ENCODE measurements around the gene C3orf80.

- TF ChIP-seq RAD21 (conservative IDR thresholded peaks at IDR 0.05 in 1 of 2, IDR thresholded peaks at IDR 0.05 in 1 of 2) = no peak
- TF ChIP-seq POLR2A (IDR thresholded peaks at IDR 0.05; ENCODE audit: low read length) = no peak
- TF ChIP-seq CTCF (IDR thresholded peaks at IDR 0.05) = no peak
- TF ChIP-seq RNF2 (IDR thresholded peaks at IDR 0.05; ENCODE audit: borderline replicate concordance, low read depth) = no peak
- TF ChIP-seq CHD4 (IDR thresholded peaks at IDR 0.05; ENCODE audit: borderline replicate concordance) = no peak
- TF ChIP-seq BHLHE40 (IDR thresholded peaks at IDR 0.05; ENCODE audit: low read depth, low read length) = no peak
- no peak for TF ChIP-seq MAZ (IDR thresholded peaks at IDR 0.05; ENCODE audit: borderline replicate concordance, low read depth, low read length)
- no peak for TF ChIP-seq CBX2 (IDR thresholded peaks at IDR 0.05; ENCODE audit: borderline replicate concordance, low read depth)
- no peak for TF ChIP-seq EP300 (IDR thresholded peaks at IDR 0.05)
- TF ChIP-seq, protein P1, sequence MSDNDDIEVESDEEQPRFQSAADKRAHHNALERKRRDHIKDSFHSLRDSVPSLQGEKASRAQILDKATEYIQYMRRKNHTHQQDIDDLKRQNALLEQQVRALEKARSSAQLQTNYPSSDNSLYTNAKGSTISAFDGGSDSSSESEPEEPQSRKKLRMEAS (IDR thresholded peaks at IDR 0.05) = no peak
- TF ChIP-seq, protein P2, sequence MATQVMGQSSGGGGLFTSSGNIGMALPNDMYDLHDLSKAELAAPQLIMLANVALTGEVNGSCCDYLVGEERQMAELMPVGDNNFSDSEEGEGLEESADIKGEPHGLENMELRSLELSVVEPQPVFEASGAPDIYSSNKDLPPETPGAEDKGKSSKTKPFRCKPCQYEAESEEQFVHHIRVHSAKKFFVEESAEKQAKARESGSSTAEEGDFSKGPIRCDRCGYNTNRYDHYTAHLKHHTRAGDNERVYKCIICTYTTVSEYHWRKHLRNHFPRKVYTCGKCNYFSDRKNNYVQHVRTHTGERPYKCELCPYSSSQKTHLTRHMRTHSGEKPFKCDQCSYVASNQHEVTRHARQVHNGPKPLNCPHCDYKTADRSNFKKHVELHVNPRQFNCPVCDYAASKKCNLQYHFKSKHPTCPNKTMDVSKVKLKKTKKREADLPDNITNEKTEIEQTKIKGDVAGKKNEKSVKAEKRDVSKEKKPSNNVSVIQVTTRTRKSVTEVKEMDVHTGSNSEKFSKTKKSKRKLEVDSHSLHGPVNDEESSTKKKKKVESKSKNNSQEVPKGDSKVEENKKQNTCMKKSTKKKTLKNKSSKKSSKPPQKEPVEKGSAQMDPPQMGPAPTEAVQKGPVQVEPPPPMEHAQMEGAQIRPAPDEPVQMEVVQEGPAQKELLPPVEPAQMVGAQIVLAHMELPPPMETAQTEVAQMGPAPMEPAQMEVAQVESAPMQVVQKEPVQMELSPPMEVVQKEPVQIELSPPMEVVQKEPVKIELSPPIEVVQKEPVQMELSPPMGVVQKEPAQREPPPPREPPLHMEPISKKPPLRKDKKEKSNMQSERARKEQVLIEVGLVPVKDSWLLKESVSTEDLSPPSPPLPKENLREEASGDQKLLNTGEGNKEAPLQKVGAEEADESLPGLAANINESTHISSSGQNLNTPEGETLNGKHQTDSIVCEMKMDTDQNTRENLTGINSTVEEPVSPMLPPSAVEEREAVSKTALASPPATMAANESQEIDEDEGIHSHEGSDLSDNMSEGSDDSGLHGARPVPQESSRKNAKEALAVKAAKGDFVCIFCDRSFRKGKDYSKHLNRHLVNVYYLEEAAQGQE (IDR thresholded peaks at IDR 0.05) = no peak
Measured at GRCh38 chr3:160224811-160225175, 429 bp upstream of the C3orf80 start.

Data from A549 (cell line).